Measurements from ENCODE around the gene PDE8A.

- TF ChIP-seq POLR2A (IDR thresholded peaks at IDR 0.05) = no peak
- TF ChIP-seq POLR2AphosphoS5 (IDR thresholded peaks at IDR 0.05) = no peak
- no peak for TF ChIP-seq EP300 (IDR thresholded peaks at IDR 0.05)
Observed at GRCh38 chr15:85088300-85088699, 106.6 kb downstream of the PDE8A start.
